ENCODE data around the gene TSHZ3.

The TSHZ3 gene

DNA sequence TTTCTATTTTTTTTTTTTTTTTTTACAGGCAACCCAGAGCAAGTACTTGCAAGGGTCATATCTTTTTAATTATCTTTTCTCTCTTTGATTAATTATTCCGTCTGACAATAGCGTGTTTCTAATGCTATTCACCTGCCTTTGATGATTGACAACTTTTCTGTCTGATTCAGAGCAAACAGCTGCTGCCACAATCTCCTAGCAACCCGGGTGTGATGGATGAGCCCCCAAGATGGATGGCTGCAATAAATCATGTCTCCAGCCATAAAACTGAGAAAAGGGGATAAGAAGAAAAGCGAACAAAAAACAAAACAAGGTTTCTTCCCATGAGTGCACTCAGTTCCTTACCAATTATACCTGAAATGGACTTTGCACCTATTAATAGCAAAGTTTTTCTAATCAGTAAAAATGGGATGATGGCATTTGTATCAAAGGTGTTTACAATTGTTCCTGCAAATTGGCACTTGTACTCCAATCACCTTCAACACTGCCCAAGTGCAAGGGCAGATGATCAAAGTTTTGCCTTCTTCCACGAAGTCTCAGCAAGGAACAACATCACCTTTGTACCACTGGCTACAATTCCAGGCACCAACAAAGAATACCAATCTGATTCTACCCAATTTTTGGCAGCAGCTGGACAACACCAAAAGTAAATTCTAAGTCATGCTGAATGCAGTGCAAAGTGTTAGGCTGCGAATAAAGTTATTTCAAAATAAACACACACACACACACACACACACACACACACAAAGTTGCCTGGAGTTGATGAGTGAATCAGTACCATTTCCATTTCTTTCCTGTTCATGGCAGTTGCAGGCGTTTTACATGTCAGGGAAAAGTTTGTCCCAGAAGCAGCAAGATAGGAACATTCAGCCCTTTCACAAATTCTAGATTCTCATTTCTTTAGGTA is 12.0 kb downstream of the TSHZ3 start:
- DNase-seq: no peak

GRCh38 chr19:31335716-31336115 is 13.5 kb downstream of the TSHZ3 start:
- no peak for DNase-seq

DNA sequence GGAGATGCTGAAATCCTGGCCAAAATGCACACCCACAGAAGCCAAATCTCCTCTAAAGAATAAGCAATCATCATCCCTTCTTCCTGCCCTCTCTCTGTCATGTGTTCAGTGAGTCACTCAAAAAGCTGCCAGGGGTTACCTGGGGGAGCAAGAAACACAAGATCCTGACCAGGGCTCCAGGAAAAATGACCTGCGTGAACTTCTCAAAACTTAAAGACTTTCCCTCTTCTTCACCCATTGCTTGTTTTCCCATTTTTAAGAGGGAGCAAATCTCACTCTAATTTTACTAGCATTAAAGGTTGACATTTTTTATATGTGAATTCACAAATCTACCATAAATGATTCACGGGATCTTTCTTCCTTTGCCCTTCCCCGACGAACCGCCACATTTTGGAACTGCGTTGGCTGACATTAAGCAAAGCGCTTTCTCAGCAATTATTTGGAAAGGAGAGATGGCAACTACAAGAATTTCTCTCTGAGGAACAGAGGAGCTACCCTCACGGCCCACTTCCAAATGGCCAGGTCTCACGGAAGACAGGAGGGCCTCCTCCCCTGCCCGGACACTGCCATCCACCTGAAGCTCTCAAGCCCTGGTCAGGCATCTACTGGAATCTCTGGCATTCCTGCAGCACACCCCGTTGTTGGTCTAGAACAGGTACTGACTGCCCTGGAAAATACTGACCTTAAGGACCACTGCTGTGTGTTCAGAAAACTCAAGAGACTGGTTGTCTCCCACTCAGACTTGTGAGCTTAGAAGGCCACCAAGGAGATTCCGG is 14.2 kb downstream of the TSHZ3 start:
- no peak for DNase-seq

DNA sequence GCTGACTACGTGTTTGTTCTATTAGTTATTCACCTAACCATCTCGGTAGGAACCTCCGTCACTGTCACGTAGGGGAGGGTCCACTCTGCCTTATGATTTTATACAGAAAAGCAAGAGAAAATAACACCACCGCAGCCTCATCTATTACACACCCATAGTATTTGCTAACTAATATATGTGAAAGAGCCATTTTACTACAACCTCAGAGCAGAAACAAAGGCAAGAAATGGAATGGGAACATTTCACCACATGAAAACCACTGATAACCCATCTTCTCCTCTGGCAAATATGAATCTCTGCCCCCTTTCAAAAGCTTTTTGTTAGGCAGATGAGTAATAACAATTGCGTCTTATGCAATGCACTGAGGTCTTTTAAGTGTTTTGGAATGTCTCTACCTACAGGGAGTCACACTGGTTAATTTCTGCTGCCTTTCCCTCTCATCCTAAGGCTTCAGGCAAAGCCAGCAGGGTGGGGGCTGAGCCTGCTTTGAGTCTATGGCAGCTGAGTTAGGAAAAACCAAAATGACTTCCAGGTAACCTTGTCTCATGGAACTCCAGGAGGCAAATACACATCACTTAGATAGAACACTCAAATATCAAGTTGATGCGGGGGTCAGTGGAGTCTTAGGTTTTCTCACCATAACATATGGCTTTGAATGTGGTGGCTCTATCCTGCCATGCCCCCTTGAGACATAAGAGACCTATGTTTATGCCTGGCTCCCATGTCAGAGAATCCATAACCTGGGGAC is 15.0 kb downstream of the TSHZ3 start:
- DNase-seq: no peak

- DNase-seq: no peak
Observed at GRCh38 chr19:31332096-31332495, 17.1 kb downstream of the TSHZ3 start.

- no peak for DNase-seq
Observed at GRCh38 chr19:31331536-31331935, 17.7 kb downstream of the TSHZ3 start.

GRCh38 chr19:31330761-31331160 is 18.5 kb downstream of the TSHZ3 start:
- no peak for DNase-seq

GRCh38 chr19:31330237-31330636 is 19.0 kb downstream of the TSHZ3 start:
- no peak for DNase-seq

GRCh38 chr19:31329819-31330218 is 19.4 kb downstream of the TSHZ3 start:
- DNase-seq: no peak

GRCh38 chr19:31328238-31328637 is 21.0 kb downstream of the TSHZ3 start:
- DNase-seq: no peak

GRCh38 chr19:31326329-31327028 is 22.8 kb downstream of the TSHZ3 start:
- no peak for DNase-seq

- no peak for DNase-seq
Observed at GRCh38 chr19:31325342-31325741, 23.9 kb downstream of the TSHZ3 start.

DNA sequence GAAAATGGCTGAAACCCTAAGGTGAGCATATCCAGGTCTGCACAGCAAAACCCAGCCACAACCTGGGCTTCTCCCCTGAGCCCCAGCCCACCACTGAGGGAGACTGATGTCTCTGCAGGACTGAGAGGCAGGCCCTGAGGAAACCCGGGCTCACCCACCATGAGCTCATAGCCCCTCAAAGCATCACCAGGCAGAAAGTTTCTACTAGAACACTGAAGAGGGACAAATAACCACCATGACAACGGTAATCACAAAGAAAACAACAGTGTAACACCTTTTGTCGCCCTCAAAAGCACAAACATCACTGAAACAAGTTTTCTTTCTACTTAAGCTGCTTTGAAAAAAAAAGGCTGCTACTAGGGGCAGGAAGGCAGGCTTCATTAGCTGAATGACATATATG is 29.8 kb downstream of the TSHZ3 start:
- no peak for DNase-seq

GRCh38 chr19:31318790-31319425 is 30.3 kb downstream of the TSHZ3 start:
- no peak for DNase-seq

DNA sequence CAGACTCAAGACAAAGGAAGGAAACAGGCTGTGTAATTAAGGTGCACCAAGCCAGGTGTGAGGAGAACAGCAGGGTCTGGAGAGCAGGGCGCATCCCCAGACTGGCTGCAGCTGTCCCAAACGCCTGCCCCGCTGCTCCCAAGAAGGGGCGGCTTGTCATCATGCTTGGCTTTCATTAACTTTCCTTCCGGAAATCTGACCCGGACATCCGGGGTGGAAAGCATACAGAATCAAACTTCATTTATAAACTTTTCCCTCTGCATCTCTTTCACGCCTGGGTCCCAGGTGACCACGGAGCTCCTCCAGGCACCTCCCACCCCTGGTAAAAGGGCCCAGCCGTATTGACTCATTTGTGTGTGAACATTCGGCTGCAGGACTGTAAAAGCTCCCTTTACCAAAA is 31.7 kb downstream of the TSHZ3 start:
- DNase-seq: no peak

GRCh38 chr19:31317093-31317492 is 32.1 kb downstream of the TSHZ3 start:
- no peak for DNase-seq

- DNase-seq: no peak
Observed at GRCh38 chr19:31316201-31316951, 32.9 kb downstream of the TSHZ3 start.

DNA sequence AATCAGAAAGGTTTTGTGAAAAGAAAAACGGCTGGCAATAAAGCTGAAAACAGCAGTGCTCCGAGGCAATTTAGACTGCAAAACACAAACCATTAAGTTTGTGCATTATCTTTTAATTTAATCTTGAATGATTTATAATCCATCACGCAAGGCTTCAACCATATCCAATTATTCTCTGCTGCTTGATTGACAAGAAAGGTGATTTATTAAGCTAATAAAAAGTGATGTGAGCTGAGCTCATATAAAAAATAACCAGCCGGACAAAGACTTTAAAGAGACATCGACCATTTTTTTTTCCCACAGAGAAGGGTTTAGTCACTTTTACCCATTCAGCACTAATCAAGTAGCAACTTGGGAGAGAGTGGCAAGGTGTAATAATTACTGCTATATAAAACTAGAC is 33.6 kb downstream of the TSHZ3 start:
- no peak for DNase-seq

DNA sequence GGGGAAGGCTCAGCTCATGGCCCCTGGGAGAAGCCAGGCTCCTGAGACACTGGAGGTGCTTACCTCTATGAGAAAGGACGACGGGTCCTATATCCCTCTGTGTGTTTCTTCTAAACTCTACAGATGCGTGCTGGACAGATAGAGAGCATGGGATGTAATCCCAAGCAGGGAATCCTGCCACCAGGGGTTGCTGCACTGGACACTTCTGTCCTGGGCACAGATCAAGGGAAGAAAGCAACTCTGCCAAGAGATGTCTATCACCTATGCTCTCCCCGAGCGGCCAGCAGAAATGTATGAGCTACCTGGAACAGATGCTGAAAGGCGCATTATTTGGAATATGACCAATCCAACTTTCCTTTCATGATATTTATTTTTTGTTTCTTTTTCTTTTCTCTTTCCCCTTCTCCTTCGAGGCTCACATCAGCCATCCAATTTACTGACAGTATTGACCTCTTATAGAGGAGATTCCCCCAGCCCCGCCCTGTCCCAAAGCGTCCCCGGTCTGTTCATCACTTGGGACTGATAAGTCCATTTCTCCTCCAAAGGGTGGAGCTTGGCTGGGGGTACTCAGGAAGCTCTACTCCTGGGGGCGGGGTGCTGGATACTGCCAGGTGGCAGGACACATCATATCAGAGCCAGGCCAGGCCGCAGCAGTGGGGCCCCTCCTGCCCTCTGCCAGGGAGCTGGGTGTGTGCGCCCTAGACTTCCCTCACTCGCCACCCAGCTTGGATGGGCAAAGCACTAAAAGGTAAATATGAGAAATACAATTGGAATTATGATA is 34.2 kb downstream of the TSHZ3 start:
- no peak for DNase-seq

- no peak for DNase-seq
Observed at GRCh38 chr19:31314156-31314555, 35.1 kb downstream of the TSHZ3 start.
